HEK293T (cell line): ENCODE data around the gene ARAP1.

Experiments
- ARNT ChIP-seq: fragments of 450-650 bp; IDR thresholded peaks from 2 replicates; pipeline ENCODE4 v1.6.1; 2017; ENCODE audit warnings: mild to moderate bottlenecking
- BHLHE40 ChIP-seq: fragments of 450-650 bp; IDR thresholded peaks from 2 replicates; pipeline ENCODE4 v1.6.1; 2016; ENCODE audit warnings: mild to moderate bottlenecking, moderate library complexity, borderline replicate concordance
- ELF4 ChIP-seq: fragments of 450-650 bp; IDR thresholded peaks from 2 replicates; pipeline ENCODE4 v1.6.1; 2017; ENCODE audit warnings: antibody characterized with exemption
- FOXK2 ChIP-seq: fragments of 450-650 bp; IDR thresholded peaks from 2 replicates; pipeline ENCODE4 v1.6.1; 2016; ENCODE audit warnings: mild to moderate bottlenecking
- FOXM1 ChIP-seq: fragments of 450-650 bp; IDR thresholded peaks from 2 replicates; pipeline ENCODE4 v1.6.1; 2017; ENCODE audit warnings: mild to moderate bottlenecking, borderline replicate concordance
- HDGF ChIP-seq: fragments of 450-650 bp; IDR thresholded peaks from 2 replicates; pipeline ENCODE4 v1.6.1; 2017; ENCODE audit warnings: antibody characterized with exemption, borderline replicate concordance
- L3MBTL2 ChIP-seq: fragments of 450-650 bp; conservative IDR thresholded peaks from 2 replicates; pipeline ENCODE4 v1.6.1; 2016; ENCODE audit warnings: mild to moderate bottlenecking
- LEF1 ChIP-seq: fragments of 450-650 bp; IDR thresholded peaks from 2 replicates; pipeline ENCODE4 v1.6.1; 2017; ENCODE audit warnings: mild to moderate bottlenecking, borderline replicate concordance
- NFRKB ChIP-seq: fragments of 450-650 bp; IDR thresholded peaks from 2 replicates; pipeline ENCODE4 v1.6.1; 2016; ENCODE audit warnings: mild to moderate bottlenecking, moderate library complexity
- SP1 ChIP-seq: fragments of 450-650 bp; IDR thresholded peaks from 2 replicates; pipeline ENCODE4 v1.6.1; 2017
- SUZ12 ChIP-seq: fragments of 450-650 bp; IDR thresholded peaks from 2 replicates; pipeline ENCODE4 v1.6.1; 2016; ENCODE audit warnings: mild to moderate bottlenecking
- ZNF384 ChIP-seq: fragments of 450-650 bp; IDR thresholded peaks from 2 replicates; pipeline ENCODE4 v1.6.1; 2016
- TF ChIP-seq, protein P1 (sequence below): fragments of 450-650 bp; IDR thresholded peaks from 2 replicates; pipeline ENCODE4 v1.6.1; 2016

DNA sequence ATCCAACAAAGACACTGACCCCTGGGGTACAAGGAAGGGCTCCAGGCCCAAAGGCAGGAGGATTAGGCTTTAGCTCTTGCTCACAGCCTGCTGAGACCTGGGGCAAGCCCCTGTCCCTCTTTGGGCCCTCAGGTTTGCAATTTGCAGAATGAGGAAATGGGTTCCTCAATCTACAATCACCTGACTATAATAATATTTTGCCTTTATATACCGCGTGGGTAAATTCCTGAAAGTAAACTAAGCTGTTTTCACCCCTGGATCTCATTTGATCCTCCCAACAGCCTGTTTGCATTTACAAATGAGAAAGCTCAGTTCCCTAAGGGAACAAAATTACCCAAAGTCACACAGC is 40.8 kb upstream of the ARAP1 start:
- no peak for TF ChIP-seq SP1
- no peak for TF ChIP-seq LEF1
- no peak for TF ChIP-seq ARNT
- no peak for TF ChIP-seq ZNF384
- no peak for TF ChIP-seq SUZ12
- no peak for TF ChIP-seq FOXM1
- no peak for TF ChIP-seq ELF4
- TF ChIP-seq FOXK2, result no peak
- TF ChIP-seq, protein P1, sequence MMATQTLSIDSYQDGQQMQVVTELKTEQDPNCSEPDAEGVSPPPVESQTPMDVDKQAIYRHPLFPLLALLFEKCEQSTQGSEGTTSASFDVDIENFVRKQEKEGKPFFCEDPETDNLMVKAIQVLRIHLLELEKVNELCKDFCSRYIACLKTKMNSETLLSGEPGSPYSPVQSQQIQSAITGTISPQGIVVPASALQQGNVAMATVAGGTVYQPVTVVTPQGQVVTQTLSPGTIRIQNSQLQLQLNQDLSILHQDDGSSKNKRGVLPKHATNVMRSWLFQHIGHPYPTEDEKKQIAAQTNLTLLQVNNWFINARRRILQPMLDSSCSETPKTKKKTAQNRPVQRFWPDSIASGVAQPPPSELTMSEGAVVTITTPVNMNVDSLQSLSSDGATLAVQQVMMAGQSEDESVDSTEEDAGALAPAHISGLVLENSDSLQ, result no peak
- no peak for TF ChIP-seq BHLHE40
- no peak for TF ChIP-seq NFRKB
- TF ChIP-seq HDGF, result no peak
- TF ChIP-seq L3MBTL2, result no peak
